Adrenal gland (tissue), 12 donors: Measurements from ENCODE around the gene TNS4. TPM values are rescaled to one million over a fixed set of nuclear protein-coding genes. Genes with fewer than 3 reads are reported as not detected.

Experiments
- DNase-seq, 7 donors: peaks; one replicate each; pipeline ENCODE4 v3.0.0-alpha.2; 2019 to 2020
- H3K27ac ChIP-seq, 5 donors: fragments of 200-600 bp; sonication (generic) in 4 of 5; 1 replicate in 3 of 5; 2 replicates in 2 of 5; pipeline versions ENCODE4 v1.5.1 to v1.8.0; 2016 to 2020; ENCODE audit warnings: mild to moderate bottlenecking in 1 of 5
- H3K27me3 ChIP-seq: fragments of 200-600 bp; 2 replicates; pipeline ENCODE4 v1.8.0; 2021
- H3K36me3 ChIP-seq, 2 donors: fragments of 200-600 bp; replicated peaks in 1 of 2; 1 replicate in 1 of 2; 2 replicates in 1 of 2; pipeline versions ENCODE4 v1.5.1 to v1.8.0; 2018 to 2022
- H3K4me1 ChIP-seq, 2 donors: fragments of 200-600 bp; replicated peaks in 1 of 2; 1 replicate in 1 of 2; 2 replicates in 1 of 2; pipeline versions ENCODE4 v1.5.1 to v1.8.0; 2018 to 2021
- H3K4me3 ChIP-seq, 4 donors: fragments of 200-600 bp; sonication (generic) in 3 of 4; one replicate each; pipeline ENCODE4 v1.5.1; 2016 to 2018
- H3K9me3 ChIP-seq, 3 donors: fragments of 200-600 bp; sonication (generic) in 1 of 3; replicated peaks in 1 of 3; 1 replicate in 2 of 3; 2 replicates in 1 of 3; pipeline versions ENCODE4 v1.5.1 to v1.8.0; 2016 to 2021
- CTCF ChIP-seq, 6 experiments: fragments of 450-650 bp in 4 of 6; fragments of 200-600 bp in 2 of 6; sonication (generic) in 1 of 6; IDR thresholded peaks; 1 replicate in 5 of 6; 2 replicates in 1 of 6; pipeline versions ENCODE4 v1.5.1 to v1.8.0; 2016 to 2021; ENCODE audit warnings: antibody characterized with exemption in 6 of 6, mild to moderate bottlenecking in 2 of 6, moderate library complexity in 1 of 6
- POLR2A ChIP-seq, 2 donors: fragments of 450-650 bp; IDR thresholded peaks; one replicate each; pipeline ENCODE4 v1.6.1; 2017; ENCODE audit warnings: antibody characterized with exemption in 2 of 2, mild to moderate bottlenecking in 2 of 2, moderate library complexity in 1 of 2
- WGBS, 4 donors: extraction: QIAGEN DNeasy Blood & Tissue Kit in 2 of 4; methylation state at CpG; one replicate each; pipeline versions ENCODE4 v1.1.5 to v1.1.7; 2013 to 2017; 5-methylcytosine and 5-hydroxymethylcytosine counted together
- intact Hi-C, 2 donors: fragments of 100-400 bp; cut with DNase I; formaldehyde crosslinking; loops; one replicate each; pipeline versions ENCODE4 v1.14.1 to v1.15.0; 2022 to 2023
- polyA plus RNA-seq, 3 donors: library from polyadenylated mRNA; stranded (reverse); fragments of 200-250 nt in 2 of 3; fragments of 350-450 nt in 1 of 3; fragmentation: Illumina TruSeq in 1 of 3; extraction: RNeasy Lipid Tissue Mini Kit (QIAGEN cat#74804) in 1 of 3; gene quantifications; one replicate each; pipeline ENCODE4 v1.2.3, GENCODE V29; 2013 to 2014
- total RNA-seq, 9 donors: library from RNA; depleted of rRNA in 4 of 9; stranded (reverse); fragments of >200 nt in 4 of 9; fragments of 120-200 nt in 1 of 9; fragmentation: NEBNext Ultra II Directional in 1 of 9; extraction: Animal tissue kit (Norgen Biotek cat#: 25700) in 1 of 9; gene quantifications; one replicate each; pipeline versions ENCODE4 v1.1.0 to v1.2.4, GENCODE V29; 2013 to 2023
- donor health status: healthy with polysubstance abuse.
- donor health status: Bipolar disorder and iron deficiency.
- donor health status: DM: yes; HTN: yes; CAD: no.
- donor health status: DM: no; HTN: no; CAD: no.
- donor health status: DM: no; HTN: no; CAD: no.
- donor health status: DM: yes; HTN: yes; CAD: no.

The TNS4 gene
- total and polyA plus RNA-seq, 12 donors, result 0.07 to 0.32 (median 0.11) TPM; not detected in 7

- Histone ChIP-seq H3K36me3 (no peaks in the 10 kb centered on the region), H3K4me3 (no peak overlapping the region), H3K27me3 (no peaks in the 10 kb centered on the region), H3K9me3 (no peaks in the 10 kb centered on the region), H3K27ac (peak overlapping the region in 1 of 5 donors; percentile 27), H3K4me1 (no peaks in the 10 kb centered on the region)
- intact Hi-C loops, result no loop called here
- WGBS, 4 donors, result 81 to 87% (median 85%) methylated on average over 18 of the region's 18 CpGs
- TF ChIP-seq POLR2A (IDR thresholded peaks at IDR 0.05) (no peak), CTCF (IDR thresholded peaks at IDR 0.05) (no peak)
- DNase-seq, result no peak
Measured at GRCh38 chr17:40475234-40475908, 26.1 kb downstream of the TNS4 start.

- Histone ChIP-seq H3K27me3 (no peaks in the 10 kb centered on the region), H3K27ac (no peak overlapping the region), H3K4me1 (no peaks in the 10 kb centered on the region), H3K36me3 (no peaks in the 10 kb centered on the region), H3K9me3 (no peaks in the 10 kb centered on the region), H3K4me3 (no peak overlapping the region)
- no peak for DNase-seq
- intact Hi-C loops, result no loop called here
- TF ChIP-seq POLR2A (IDR thresholded peaks at IDR 0.05) (no peak), CTCF (IDR thresholded peaks at IDR 0.05) (no peak)
- 80 to 87% (median 84%) methylated on average over 3 to 9 of the region's 9 CpGs for WGBS, 4 donors
Measured at GRCh38 chr17:40474419-40475002, 26.9 kb downstream of the TNS4 start.

GRCh38 chr17:40473573-40474365 lies 27.7 kb downstream of the TNS4 start:
- H3K27ac ChIP-seq, result no peak overlapping the region
- DNase-seq, result no peak
- WGBS, 4 donors, result 76 to 88% (median 82%) methylated on average over 11 to 16 of the region's 16 CpGs
- intact Hi-C loops, result no loop called here
- no peaks in the 10 kb centered on the region for H3K36me3 ChIP-seq
- H3K4me1 ChIP-seq, result no peaks in the 10 kb centered on the region
- no peaks in the 10 kb centered on the region for H3K27me3 ChIP-seq
- no peak for TF ChIP-seq CTCF (IDR thresholded peaks at IDR 0.05)
- TF ChIP-seq POLR2A (IDR thresholded peaks at IDR 0.05), result no peak
- H3K9me3 ChIP-seq, result no peaks in the 10 kb centered on the region
- H3K4me3 ChIP-seq, result no peak overlapping the region

- no peak overlapping the region for H3K27ac ChIP-seq
- no peaks in the 10 kb centered on the region for H3K9me3 ChIP-seq
- intact Hi-C loops, result no loop called here
- 84 to 90% (median 89%) methylated on average over 3 of the region's 3 CpGs for WGBS, 4 donors
- no peak for DNase-seq
- H3K27me3 ChIP-seq, result no peaks in the 10 kb centered on the region
- no peak for TF ChIP-seq CTCF (IDR thresholded peaks at IDR 0.05)
- no peak for TF ChIP-seq POLR2A (IDR thresholded peaks at IDR 0.05)
- H3K4me3 ChIP-seq, result no peak overlapping the region
- H3K36me3 ChIP-seq, result no peaks in the 10 kb centered on the region
- no peaks in the 10 kb centered on the region for H3K4me1 ChIP-seq
Measured at GRCh38 chr17:40472733-40473452, 28.5 kb downstream of the TNS4 start.
